GM12872 (cell line): ENCODE results near the gene ZNF451.

ENCODE experiments used
- CTCF ChIP-seq: IDR thresholded peaks from 3 replicates; pipeline ENCODE4 v1.5.1; 2011; ENCODE audit warnings: low read depth, mild to moderate bottlenecking, low read length, moderate library complexity; ENCODE audit not compliant: insufficient read depth

ZNF451 gene

GRCh38 chr6:57198926-57199636 is 109.1 kb downstream of the ZNF451 start:
- no peak for TF ChIP-seq CTCF

- TF ChIP-seq CTCF, result no peak
These were observed 111.7 kb downstream of the ZNF451 start for GRCh38 chr6:57201718-57202117.

GRCh38 chr6:57205550-57206328 is 115.8 kb downstream of the ZNF451 start:
- no peak for TF ChIP-seq CTCF

GRCh38 chr6:57207141-57207540 is 117.2 kb downstream of the ZNF451 start:
- TF ChIP-seq CTCF, result no peak

GRCh38 chr6:57207872-57208271 is 117.9 kb downstream of the ZNF451 start:
- TF ChIP-seq CTCF, result no peak

GRCh38 chr6:57209030-57209429 is 119.0 kb downstream of the ZNF451 start:
- no peak for TF ChIP-seq CTCF

GRCh38 chr6:57210060-57210459 is 120.1 kb downstream of the ZNF451 start:
- no peak for TF ChIP-seq CTCF
